HepG2 (cell line): ENCODE measurements around the gene PLA2G2E.

Source experiments
- MAZ ChIP-seq, 2 experiments: sonication (generic) in 1 of 2; formaldehyde crosslinking in 1 of 2; IDR thresholded peaks; 2 replicates each; pipeline versions ENCODE4 v1.5.0 to v1.6.1; 2012 to 2020; ENCODE audit warnings: low read depth in 2 of 2, mild to moderate bottlenecking in 2 of 2, borderline replicate concordance in 1 of 2, improper control_type of control experiment in 1 of 2, low read length in 1 of 2, missing genetic modification reagents in 1 of 2, moderate library complexity in 1 of 2
- SIX4 ChIP-seq: sonication (generic); formaldehyde crosslinking; IDR thresholded peaks from 2 replicates; pipeline ENCODE4 v1.4.0; 2020; ENCODE audit warnings: missing genetic modification reagents
- ZNF788 ChIP-seq: sonication (generic); formaldehyde crosslinking; IDR thresholded peaks from 2 replicates; pipeline ENCODE4 v1.5.0; 2020; ENCODE audit warnings: mild to moderate bottlenecking, missing genetic modification reagents, borderline replicate concordance
- TF ChIP-seq, protein P1 (sequence below): sonication (generic); formaldehyde crosslinking; IDR thresholded peaks from 2 replicates; pipeline ENCODE4 v1.4.0; 2020; ENCODE audit warnings: missing genetic modification reagents, mild to moderate bottlenecking, borderline replicate concordance

GRCh38 chr1:19946331-19946751 lies 22.9 kb upstream of the PLA2G2E start:
- no peak for TF ChIP-seq MAZ (IDR thresholded peaks at IDR 0.05; ENCODE audit: borderline replicate concordance, low read depth, low read length)
- no peak for TF ChIP-seq MAZ (CRISPR knock-in tag; IDR thresholded peaks at IDR 0.05; ENCODE audit: low read depth)
- peak; percentile 17; the same call in 1 of the 2 replicates for TF ChIP-seq SIX4 (CRISPR knock-in tag)
- no peak for TF ChIP-seq ZNF788
- TF ChIP-seq, protein P1, sequence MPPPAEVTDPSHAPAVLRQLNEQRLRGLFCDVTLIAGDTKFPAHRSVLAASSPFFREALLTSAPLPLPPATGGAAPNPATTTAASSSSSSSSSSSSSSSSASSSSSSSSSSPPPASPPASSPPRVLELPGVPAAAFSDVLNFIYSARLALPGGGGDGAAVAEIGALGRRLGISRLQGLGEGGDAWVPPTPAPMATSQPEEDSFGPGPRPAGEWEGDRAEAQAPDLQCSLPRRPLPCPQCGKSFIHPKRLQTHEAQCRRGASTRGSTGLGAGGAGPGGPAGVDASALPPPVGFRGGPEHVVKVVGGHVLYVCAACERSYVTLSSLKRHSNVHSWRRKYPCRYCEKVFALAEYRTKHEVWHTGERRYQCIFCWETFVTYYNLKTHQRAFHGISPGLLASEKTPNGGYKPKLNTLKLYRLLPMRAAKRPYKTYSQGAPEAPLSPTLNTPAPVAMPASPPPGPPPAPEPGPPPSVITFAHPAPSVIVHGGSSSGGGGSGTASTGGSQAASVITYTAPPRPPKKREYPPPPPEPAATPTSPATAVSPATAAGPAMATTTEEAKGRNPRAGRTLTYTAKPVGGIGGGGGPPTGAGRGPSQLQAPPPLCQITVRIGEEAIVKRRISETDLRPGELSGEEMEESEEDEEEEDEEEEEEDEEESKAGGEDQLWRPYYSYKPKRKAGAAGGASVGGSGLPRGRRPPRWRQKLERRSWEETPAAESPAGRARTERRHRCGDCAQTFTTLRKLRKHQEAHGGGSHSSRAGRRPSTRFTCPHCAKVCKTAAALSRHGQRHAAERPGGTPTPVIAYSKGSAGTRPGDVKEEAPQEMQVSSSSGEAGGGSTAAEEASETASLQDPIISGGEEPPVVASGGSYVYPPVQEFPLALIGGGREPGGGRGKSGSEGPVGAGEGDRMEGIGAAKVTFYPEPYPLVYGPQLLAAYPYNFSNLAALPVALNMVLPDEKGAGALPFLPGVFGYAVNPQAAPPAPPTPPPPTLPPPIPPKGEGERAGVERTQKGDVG = no peak
